Gastroesophageal sphincter (tissue), 4 donors: ENCODE measurements around the gene EPHB1. TPM values are rescaled to one million over a fixed set of nuclear protein-coding genes. Genes with fewer than 3 reads are reported as not detected.

Experiments used
- ATAC-seq: fragments of 150-250 bp; one replicate; pipeline ENCODE4 v1.9.1; 2016; ENCODE audit warnings: mild to moderate bottlenecking, moderate library complexity
- H3K27ac ChIP-seq, 4 donors: fragments of 200-600 bp; sonication (generic) in 3 of 4; 1 replicate in 3 of 4; 2 replicates in 1 of 4; pipeline ENCODE4 v1.5.1; 2016 to 2019
- H3K27me3 ChIP-seq: fragments of 200-600 bp; sonication (generic); one replicate; pipeline ENCODE4 v1.5.1; 2019
- H3K36me3 ChIP-seq, 2 donors: fragments of 200-600 bp; sonication (generic); one replicate each; pipeline ENCODE4 v1.5.1; 2019; ENCODE audit warnings: control low read depth in 1 of 2
- H3K4me1 ChIP-seq, 3 donors: fragments of 200-600 bp; sonication (generic); 1 replicate in 2 of 3; 2 replicates in 1 of 3; pipeline ENCODE4 v1.5.1; 2016 to 2019; ENCODE audit warnings: control low read depth in 2 of 3
- H3K4me3 ChIP-seq, 2 donors: fragments of 200-600 bp; sonication (generic); one replicate each; pipeline ENCODE4 v1.5.1; 2019; ENCODE audit warnings: mild to moderate bottlenecking in 1 of 2, moderate library complexity in 1 of 2
- H3K9me3 ChIP-seq, 3 donors: fragments of 200-600 bp; sonication (generic); one replicate each; pipeline ENCODE4 v1.5.1; 2017 to 2019; ENCODE audit warnings: control low read depth in 2 of 3
- CTCF ChIP-seq, 4 experiments: fragments of 200-600 bp in 2 of 4; fragments of 450-650 bp in 2 of 4; sonication (generic) in 1 of 4; IDR thresholded peaks; one replicate each; pipeline ENCODE4 v1.5.1; 2017 to 2019; ENCODE audit warnings: antibody characterized with exemption in 4 of 4, mild to moderate bottlenecking in 2 of 4, moderate library complexity in 2 of 4
- EP300 ChIP-seq: sonication (generic); formaldehyde crosslinking; IDR thresholded peaks from one replicate; pipeline ENCODE4 v1.6.1; 2017; ENCODE audit warnings: antibody characterized with exemption, mild to moderate bottlenecking
- POLR2A ChIP-seq, 2 donors: fragments of 450-650 bp; IDR thresholded peaks; one replicate each; pipeline ENCODE4 v1.6.1; 2017; ENCODE audit warnings: antibody characterized with exemption in 2 of 2, mild to moderate bottlenecking in 2 of 2, moderate library complexity in 1 of 2
- POLR2AphosphoS5 ChIP-seq: sonication (generic); formaldehyde crosslinking; IDR thresholded peaks from one replicate; pipeline ENCODE4 v1.6.1; 2017; ENCODE audit warnings: antibody characterized with exemption
- WGBS, 2 donors: methylation state at CpG; one replicate each; pipeline ENCODE4 v1.1.5; 2018; ENCODE audit warnings: low coverage in 1 of 2; 5-methylcytosine and 5-hydroxymethylcytosine counted together
- total RNA-seq, 4 donors: library from RNA; depleted of rRNA; stranded (reverse); fragments of >200 nt; gene quantifications; one replicate each; pipeline ENCODE4 v1.1.0, GENCODE V29; 2016

Gene EPHB1
- total RNA-seq, 4 donors from 2014 or later = 0.81 to 5.7 (median 2.5) TPM; not detected in 1

- Histone ChIP-seq H3K27ac (no peak overlapping the region), H3K4me1 (peaks cover 0 to 7% (median 0%) of the 10 kb centered on the region in 3 donors), H3K9me3 (no peaks in the 10 kb centered on the region), H3K27me3 (no peaks in the 10 kb centered on the region), H3K4me3 (no peak overlapping the region), H3K36me3 (no peaks in the 10 kb centered on the region)
- TF ChIP-seq CTCF (IDR thresholded peaks at IDR 0.05) (no peak), EP300 (no peak), POLR2AphosphoS5 (no peak), POLR2A (IDR thresholded peaks at IDR 0.05) (no peak)
- WGBS, 2 donors = 70 to 92% methylated on average over 2 to 4 of the region's 4 CpGs
- ATAC-seq = no peak
Measured at GRCh38 chr3:134852132-134852531, 57.1 kb downstream of the EPHB1 start.

- no peak for ATAC-seq
- H3K9me3 ChIP-seq = no peaks in the 10 kb centered on the region
- peaks cover 0 to 7% (median 0%) of the 10 kb centered on the region in 3 donors for H3K4me1 ChIP-seq
- no peak overlapping the region for H3K27ac ChIP-seq
- no peaks in the 10 kb centered on the region for H3K36me3 ChIP-seq
- H3K27me3 ChIP-seq = no peaks in the 10 kb centered on the region
- TF ChIP-seq CTCF (IDR thresholded peaks at IDR 0.05) (no peak), POLR2AphosphoS5 (no peak), POLR2A (IDR thresholded peaks at IDR 0.05) (no peak), EP300 (no peak)
- no peak overlapping the region for H3K4me3 ChIP-seq
- 60 to 83% methylated on average over 2 of the region's 4 CpGs for WGBS, 2 donors
Measured at GRCh38 chr3:134852893-134853351, 57.9 kb downstream of the EPHB1 start.

- no peaks in the 10 kb centered on the region for H3K9me3 ChIP-seq
- H3K4me3 ChIP-seq = no peak overlapping the region
- whole genome bisulfite sequencing, 2 donors = 43 to 65% methylated on average over 5 to 6 of the region's 6 CpGs
- H3K4me1 ChIP-seq = peaks cover 0 to 7% (median 0%) of the 10 kb centered on the region in 3 donors
- no peaks in the 10 kb centered on the region for H3K36me3 ChIP-seq
- ATAC-seq = no peak
- no peaks in the 10 kb centered on the region for H3K27me3 ChIP-seq
- no peak overlapping the region for H3K27ac ChIP-seq
- TF ChIP-seq EP300 (no peak), CTCF (IDR thresholded peaks at IDR 0.05) (no peak), POLR2A (IDR thresholded peaks at IDR 0.05) (no peak), POLR2AphosphoS5 (no peak)
Measured at GRCh38 chr3:134854254-134854653, 59.2 kb downstream of the EPHB1 start.

GRCh38 chr3:134857356-134857755 lies 62.3 kb downstream of the EPHB1 start:
- H3K9me3 ChIP-seq = no peaks in the 10 kb centered on the region
- no peak for ATAC-seq
- no peak overlapping the region for H3K4me3 ChIP-seq
- TF ChIP-seq POLR2AphosphoS5 (no peak), POLR2A (IDR thresholded peaks at IDR 0.05) (no peak)
- WGBS, 2 donors = 94% methylated on average over 3 of the region's 7 CpGs; no CpG with 5 or more reads in 1 of the 2 donors
- H3K4me1 ChIP-seq = no peaks in the 10 kb centered on the region
- H3K27ac ChIP-seq = no peak overlapping the region
- H3K36me3 ChIP-seq = no peaks in the 10 kb centered on the region
- no peaks in the 10 kb centered on the region for H3K27me3 ChIP-seq

- ATAC-seq = no peak
- Histone ChIP-seq H3K27ac (no peak overlapping the region), H3K27me3 (no peaks in the 10 kb centered on the region), H3K4me3 (no peak overlapping the region), H3K36me3 (no peaks in the 10 kb centered on the region), H3K9me3 (no peaks in the 10 kb centered on the region), H3K4me1 (no peaks in the 10 kb centered on the region)
- TF ChIP-seq POLR2AphosphoS5 = no peak
- TF ChIP-seq CTCF (IDR thresholded peaks at IDR 0.05) = no peak
- no peak for TF ChIP-seq EP300
- no peak for TF ChIP-seq POLR2A (IDR thresholded peaks at IDR 0.05)
Measured at GRCh38 chr3:134857776-134858362, 62.8 kb downstream of the EPHB1 start.
